Limb (tissue), 2 donors: ENCODE results near the gene AURKAIP1.
A peak's percentile ranks its signal among the peaks of the same experiment; 100 is the strongest.

Experiments
- DNase-seq, 2 donors: peaks; one replicate each; pipeline ENCODE4 v3.0.0-alpha.2; 2016; ENCODE audit errors: extremely low spot score in 2 of 2

The AURKAIP1 gene

DNA sequence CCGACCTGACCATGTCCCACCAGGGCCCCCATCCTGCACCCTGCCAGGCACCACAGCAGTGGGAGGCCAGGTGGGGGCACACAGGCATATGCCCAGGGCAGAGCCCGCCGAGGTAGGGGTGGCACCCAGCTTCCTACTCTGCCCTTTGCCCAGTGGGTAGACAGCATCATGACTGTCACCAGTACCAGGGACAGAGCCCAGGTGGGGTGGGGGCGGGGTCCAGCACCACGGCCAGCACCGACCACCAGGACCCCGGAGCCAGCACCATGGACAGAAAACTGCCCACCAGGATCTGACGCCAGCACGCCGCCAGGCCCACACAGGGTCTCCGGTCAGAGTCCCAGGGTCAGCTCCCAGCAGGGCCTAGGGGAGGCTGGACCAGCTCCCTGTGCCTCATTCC is 40.2 kb downstream of the AURKAIP1 start:
- no peak for DNase-seq

DNA sequence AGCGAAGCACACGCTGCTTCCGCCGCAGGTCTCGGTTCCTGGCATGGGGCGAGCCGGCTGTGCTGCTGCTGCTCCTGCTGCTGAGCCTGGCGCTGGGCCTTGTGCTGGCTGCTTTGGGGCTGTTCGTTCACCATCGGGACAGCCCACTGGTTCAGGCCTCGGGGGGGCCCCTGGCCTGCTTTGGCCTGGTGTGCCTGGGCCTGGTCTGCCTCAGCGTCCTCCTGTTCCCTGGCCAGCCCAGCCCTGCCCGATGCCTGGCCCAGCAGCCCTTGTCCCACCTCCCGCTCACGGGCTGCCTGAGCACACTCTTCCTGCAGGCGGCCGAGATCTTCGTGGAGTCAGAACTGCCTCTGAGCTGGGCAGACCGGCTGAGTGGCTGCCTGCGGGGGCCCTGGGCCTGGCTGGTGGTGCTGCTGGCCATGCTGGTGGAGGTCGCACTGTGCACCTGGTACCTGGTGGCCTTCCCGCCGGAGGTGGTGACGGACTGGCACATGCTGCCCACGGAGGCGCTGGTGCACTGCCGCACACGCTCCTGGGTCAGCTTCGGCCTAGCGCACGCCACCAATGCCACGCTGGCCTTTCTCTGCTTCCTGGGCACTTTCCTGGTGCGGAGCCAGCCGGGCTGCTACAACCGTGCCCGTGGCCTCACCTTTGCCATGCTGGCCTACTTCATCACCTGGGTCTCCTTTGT is 41.3 kb downstream of the AURKAIP1 start:
- DNase-seq = no peak

- no peak for DNase-seq
These were observed 42.1 kb downstream of the AURKAIP1 start for GRCh38 chr1:1332774-1333480.

GRCh38 chr1:1332031-1332755 is 42.8 kb downstream of the AURKAIP1 start:
- no peak for DNase-seq

DNA sequence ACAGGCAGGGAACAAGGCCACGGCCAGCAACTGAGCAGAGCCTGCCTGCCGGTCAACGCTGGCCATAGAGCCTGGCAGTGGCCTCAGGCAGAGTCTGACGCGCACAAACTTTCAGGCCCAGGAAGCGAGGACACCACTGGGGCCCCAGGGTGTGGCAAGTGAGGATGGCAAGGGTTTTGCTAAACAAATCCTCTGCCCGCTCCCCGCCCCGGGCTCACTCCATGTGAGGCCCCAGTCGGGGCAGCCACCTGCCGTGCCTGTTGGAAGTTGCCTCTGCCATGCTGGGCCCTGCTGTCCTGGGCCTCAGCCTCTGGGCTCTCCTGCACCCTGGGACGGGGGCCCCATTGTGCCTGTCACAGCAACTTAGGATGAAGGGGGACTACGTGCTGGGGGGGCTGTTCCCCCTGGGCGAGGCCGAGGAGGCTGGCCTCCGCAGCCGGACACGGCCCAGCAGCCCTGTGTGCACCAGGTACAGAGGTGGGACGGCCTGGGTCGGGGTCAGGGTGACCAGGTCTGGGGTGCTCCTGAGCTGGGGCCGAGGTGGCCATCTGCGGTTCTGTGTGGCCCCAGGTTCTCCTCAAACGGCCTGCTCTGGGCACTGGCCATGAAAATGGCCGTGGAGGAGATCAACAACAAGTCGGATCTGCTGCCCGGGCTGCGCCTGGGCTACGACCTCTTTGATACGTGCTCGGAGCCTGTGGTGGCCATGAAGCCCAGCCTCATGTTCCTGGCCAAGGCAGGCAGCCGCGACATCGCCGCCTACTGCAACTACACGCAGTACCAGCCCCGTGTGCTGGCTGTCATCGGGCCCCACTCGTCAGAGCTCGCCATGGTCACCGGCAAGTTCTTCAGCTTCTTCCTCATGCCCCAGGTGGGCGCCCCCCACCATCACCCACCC is 43.7 kb downstream of the AURKAIP1 start, which contains the start of gene TAS1R3:
TSS of gene TAS1R3 (plus strand) at position 213 of the 898 bp plus-strand sequence. CDS start at position 279, 66 bp downstream.
- DNase-seq = no peak

DNA sequence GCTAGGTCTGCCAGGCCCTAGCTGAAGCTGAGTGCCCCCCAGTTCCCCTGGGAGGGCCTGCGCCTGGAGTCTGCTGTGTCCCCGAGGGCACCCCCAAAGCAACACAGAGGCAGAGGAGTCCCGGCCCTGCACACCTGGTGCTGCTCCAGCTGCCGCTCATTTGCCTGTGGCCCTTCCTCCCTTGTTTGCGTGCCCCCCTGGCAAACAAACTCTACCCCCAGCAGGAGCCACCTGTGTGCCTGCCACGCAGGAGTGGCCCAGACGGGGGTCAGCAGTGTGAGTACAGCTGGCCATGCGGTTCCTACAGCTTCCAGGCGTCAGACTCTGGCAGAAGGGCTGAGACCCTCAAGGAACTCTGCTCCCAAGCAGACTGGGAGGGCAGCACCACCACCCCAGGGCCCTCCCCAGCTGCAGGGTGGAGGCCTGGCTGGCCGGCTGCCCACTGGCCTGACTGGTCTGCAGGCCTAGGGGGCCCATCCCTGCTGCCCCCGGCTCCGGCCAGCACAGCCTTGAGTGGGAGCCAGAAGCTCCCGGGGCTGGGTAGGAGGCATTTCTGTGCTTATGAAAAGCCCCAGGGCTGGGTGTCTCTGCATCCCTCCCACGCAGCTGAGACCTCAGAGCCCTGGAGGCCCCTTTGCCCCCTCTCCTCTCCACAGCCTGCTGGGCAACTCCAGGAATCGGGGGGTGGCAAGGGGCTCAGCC is 44.5 kb downstream of the AURKAIP1 start:
- DNase-seq = no peak

- DNase-seq = no peak
These were observed 45.5 kb downstream of the AURKAIP1 start for GRCh38 chr1:1329304-1330210.

- no peak for DNase-seq
These were observed 46.8 kb downstream of the AURKAIP1 start for GRCh38 chr1:1328254-1328653.

DNA sequence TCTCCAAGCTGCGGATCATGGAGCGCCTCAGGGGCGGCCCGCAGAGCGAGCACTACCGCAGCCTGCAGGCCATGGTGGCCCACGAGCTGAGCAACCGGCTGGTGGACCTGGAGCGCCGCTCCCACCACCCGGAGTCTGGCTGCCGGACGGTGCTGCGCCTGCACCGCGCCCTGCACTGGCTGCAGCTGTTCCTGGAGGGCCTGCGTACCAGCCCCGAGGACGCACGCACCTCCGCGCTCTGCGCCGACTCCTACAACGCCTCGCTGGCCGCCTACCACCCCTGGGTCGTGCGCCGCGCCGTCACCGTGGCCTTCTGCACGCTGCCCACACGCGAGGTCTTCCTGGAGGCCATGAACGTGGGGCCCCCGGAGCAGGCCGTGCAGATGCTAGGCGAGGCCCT is 47.7 kb downstream of the AURKAIP1 start:
- no peak for DNase-seq

- DNase-seq = no peak
These were observed 48.9 kb downstream of the AURKAIP1 start for GRCh38 chr1:1326075-1326605.

DNA sequence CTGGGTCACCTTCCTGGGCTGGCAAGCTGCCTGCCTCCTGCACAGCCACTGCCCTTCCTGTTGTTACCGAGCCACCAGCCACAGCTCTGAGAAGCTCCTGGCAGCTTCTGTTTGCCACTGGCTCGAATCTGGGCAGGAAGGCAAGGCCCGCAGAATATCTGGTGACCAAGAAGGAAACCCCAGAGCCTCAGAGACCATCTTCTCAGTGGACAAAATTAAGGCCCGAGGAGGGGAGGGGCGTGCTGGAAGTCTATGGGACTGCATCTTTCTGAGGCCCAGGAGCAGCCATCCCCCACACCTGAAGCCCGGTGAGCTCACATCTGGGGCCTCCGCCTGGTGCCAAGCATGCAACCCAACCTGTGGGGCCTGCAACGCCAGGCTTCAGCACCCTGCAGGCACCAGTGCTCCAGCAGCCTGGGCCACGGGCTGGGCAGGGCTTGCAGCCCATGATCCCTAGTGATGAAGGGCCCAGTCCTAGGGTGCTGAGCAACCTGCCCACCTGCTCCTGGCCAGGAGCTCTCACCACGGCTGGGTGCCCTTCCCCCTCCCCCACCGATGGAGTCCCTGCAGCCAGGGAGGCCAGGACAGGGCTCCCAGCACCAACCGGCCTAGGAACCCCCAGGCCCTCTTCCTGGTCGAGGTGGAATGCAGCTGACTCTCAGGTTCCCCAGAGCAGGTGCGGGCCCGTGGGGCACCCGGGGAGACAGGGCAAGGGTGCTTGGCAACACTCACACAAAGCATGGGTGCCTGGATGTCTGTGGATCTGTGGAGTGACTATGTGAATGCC is 49.5 kb downstream of the AURKAIP1 start:
- no peak for DNase-seq

GRCh38 chr1:1324524-1325287 is 50.3 kb downstream of the AURKAIP1 start, which contains the start of the genes CPTP and INTS11:
Gene CPTP (plus strand): TSS chr1:1324802. CDS start chr1:1326911, 2,109 bp downstream.
Gene INTS11 (minus strand): TSS chr1:1324660. CDS start chr1:1324608, 52 bp downstream.
- DNase-seq = peak; percentile 91 to 97

DNA sequence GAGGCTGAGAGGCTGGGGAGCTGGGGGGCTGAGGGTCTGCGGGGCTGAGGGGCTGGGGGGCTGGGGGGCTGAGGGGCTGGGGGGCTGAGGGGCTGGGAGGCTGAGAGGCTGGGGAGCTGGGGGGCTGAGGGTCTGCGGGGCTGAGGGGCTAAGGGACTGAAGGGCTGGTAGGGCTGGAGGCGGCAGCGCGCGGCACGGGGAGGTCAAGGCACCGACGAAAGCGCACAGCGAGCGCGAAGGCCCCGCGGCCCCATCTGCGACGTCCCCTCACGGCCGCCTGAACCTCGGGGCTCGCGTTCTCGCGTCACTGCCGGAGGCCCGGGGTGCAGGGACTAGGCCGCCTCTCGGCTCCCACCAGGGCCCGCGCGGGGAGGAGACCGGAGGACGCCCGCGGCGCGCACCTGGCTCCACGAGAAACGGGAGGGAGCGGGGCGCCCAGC is 50.9 kb downstream of the AURKAIP1 start:
- no peak for DNase-seq
